Duodenal mucosa (tissue), 2 donors: ENCODE measurements around the gene ADRA2C.

ENCODE experiments used
- H3K27ac ChIP-seq: one replicate; pipeline ENCODE4 v1.7.0; 2013; ENCODE audit warnings: low read depth, low read length
- H3K27me3 ChIP-seq, 2 donors: one replicate each; pipeline ENCODE4 v1.7.0; 2013; ENCODE audit warnings: low read length in 2 of 2, control low read depth in 1 of 2; ENCODE audit not compliant: insufficient read depth in 2 of 2, control insufficient read depth in 1 of 2
- H3K36me3 ChIP-seq, 2 donors: one replicate each; pipeline ENCODE4 v1.7.0; 2013; ENCODE audit warnings: low read length in 2 of 2, control low read depth in 1 of 2; ENCODE audit not compliant: insufficient read depth in 2 of 2, control insufficient read depth in 1 of 2
- H3K4me1 ChIP-seq, 2 donors: one replicate each; pipeline ENCODE4 v1.7.0; 2013; ENCODE audit warnings: low read length in 2 of 2, control low read depth in 1 of 2; ENCODE audit not compliant: insufficient read depth in 2 of 2, control insufficient read depth in 1 of 2
- H3K4me3 ChIP-seq, 2 donors: one replicate each; pipeline ENCODE4 v1.7.0; 2013; ENCODE audit warnings: low read length in 2 of 2, low read depth in 1 of 2
- H3K9ac ChIP-seq, 2 donors: one replicate each; pipeline ENCODE4 v1.7.0; 2013; ENCODE audit warnings: low read length in 2 of 2, low read depth in 1 of 2
- H3K9me3 ChIP-seq, 2 donors: one replicate each; pipeline ENCODE4 v1.7.0; 2013; ENCODE audit warnings: low read length in 2 of 2, control low read depth in 1 of 2; ENCODE audit not compliant: control insufficient read depth in 1 of 2

The ADRA2C gene

GRCh38 chr4:3784454-3785291 is 18.5 kb downstream of the ADRA2C start:
- Histone ChIP-seq H3K4me3 (no peak overlapping the region), H3K27ac (no peak overlapping the region), H3K9me3 (no peaks in the 10 kb centered on the region), H3K9ac (no peak overlapping the region), H3K4me1 (peaks cover 0 to 9% of the 10 kb centered on the region in 2 donors), H3K36me3 (no peaks in the 10 kb centered on the region), H3K27me3 (no peaks in the 10 kb centered on the region)

- peaks cover 0 to 9% of the 10 kb centered on the region in 2 donors for H3K4me1 ChIP-seq
- H3K9ac ChIP-seq = no peak overlapping the region
- H3K27ac ChIP-seq = no peak overlapping the region
- H3K9me3 ChIP-seq = no peaks in the 10 kb centered on the region
- H3K4me3 ChIP-seq = no peak overlapping the region
- no peaks in the 10 kb centered on the region for H3K36me3 ChIP-seq
- H3K27me3 ChIP-seq = no peaks in the 10 kb centered on the region
These were observed 19.0 kb downstream of the ADRA2C start for GRCh38 chr4:3785292-3785565.

GRCh38 chr4:3786196-3786869 is 20.1 kb downstream of the ADRA2C start:
- Histone ChIP-seq H3K9me3 (no peaks in the 10 kb centered on the region), H3K36me3 (no peaks in the 10 kb centered on the region), H3K27ac (no peak overlapping the region), H3K4me1 (peaks cover 0 to 9% of the 10 kb centered on the region in 2 donors), H3K9ac (no peak overlapping the region), H3K27me3 (peaks cover 0 to 4% of the 10 kb centered on the region in 2 donors), H3K4me3 (no peak overlapping the region)

GRCh38 chr4:3787489-3788365 is 21.5 kb downstream of the ADRA2C start:
- peaks cover 0 to 9% of the 10 kb centered on the region in 2 donors for H3K4me1 ChIP-seq
- peaks cover 0 to 7% of the 10 kb centered on the region in 2 donors for H3K27me3 ChIP-seq

GRCh38 chr4:3788366-3788660 is 22.1 kb downstream of the ADRA2C start:
- Histone ChIP-seq H3K27me3 (peaks cover 0 to 7% of the 10 kb centered on the region in 2 donors), H3K9ac (no peak overlapping the region), H3K4me1 (peaks cover 0 to 9% of the 10 kb centered on the region in 2 donors), H3K9me3 (no peaks in the 10 kb centered on the region), H3K36me3 (no peaks in the 10 kb centered on the region), H3K4me3 (no peak overlapping the region), H3K27ac (no peak overlapping the region)

More at GRCh38 chr4:3787489-3788365, 21.5 kb downstream of the ADRA2C start:
- Histone ChIP-seq H3K27ac (no peak overlapping the region), H3K9me3 (no peaks in the 10 kb centered on the region), H3K36me3 (no peaks in the 10 kb centered on the region), H3K4me3 (no peak overlapping the region), H3K9ac (no peak overlapping the region)

GRCh38 chr4:3789587-3789986 is 23.4 kb downstream of the ADRA2C start:
- no peaks in the 10 kb centered on the region for H3K36me3 ChIP-seq
- peaks cover 0 to 7% of the 10 kb centered on the region in 2 donors for H3K27me3 ChIP-seq

GRCh38 chr4:3790006-3790561 is 23.9 kb downstream of the ADRA2C start:
- Histone ChIP-seq H3K9ac (no peak overlapping the region), H3K4me1 (peaks cover 0 to 6% of the 10 kb centered on the region in 2 donors), H3K9me3 (no peaks in the 10 kb centered on the region), H3K27me3 (peaks cover 0 to 7% of the 10 kb centered on the region in 2 donors), H3K27ac (no peak overlapping the region), H3K36me3 (no peaks in the 10 kb centered on the region), H3K4me3 (no peak overlapping the region)

More at GRCh38 chr4:3789587-3789986, 23.4 kb downstream of the ADRA2C start:
- Histone ChIP-seq H3K9ac (no peak overlapping the region), H3K4me3 (no peak overlapping the region), H3K27ac (no peak overlapping the region), H3K9me3 (no peaks in the 10 kb centered on the region), H3K4me1 (peaks cover 0 to 9% of the 10 kb centered on the region in 2 donors)

GRCh38 chr4:3791256-3791655 is 25.1 kb downstream of the ADRA2C start:
- H3K27me3 ChIP-seq = peaks cover 0 to 7% of the 10 kb centered on the region in 2 donors
- no peaks in the 10 kb centered on the region for H3K36me3 ChIP-seq
- H3K9ac ChIP-seq = no peak overlapping the region
- H3K4me3 ChIP-seq = no peak overlapping the region
- no peak overlapping the region for H3K27ac ChIP-seq
- peaks cover 0 to 9% of the 10 kb centered on the region in 2 donors for H3K9me3 ChIP-seq
- H3K4me1 ChIP-seq = peaks cover 0 to 3% of the 10 kb centered on the region in 2 donors

- Histone ChIP-seq H3K27ac (no peak overlapping the region), H3K9me3 (peaks cover 7 to 16% of the 10 kb centered on the region in 2 donors), H3K9ac (no peak overlapping the region), H3K4me3 (no peak overlapping the region), H3K4me1 (no peaks in the 10 kb centered on the region), H3K36me3 (no peaks in the 10 kb centered on the region), H3K27me3 (peaks cover 0 to 7% of the 10 kb centered on the region in 2 donors)
These were observed 25.8 kb downstream of the ADRA2C start for GRCh38 chr4:3791910-3792542.
